Measurements from ENCODE around the gene GCLC.

Gene GCLC

GRCh38 chr6:53524455-53524815, 20.5 kb downstream of the GCLC start:
- Histone ChIP-seq H3K9me3 (no peaks in the 10 kb centered on the region), H3K4me1 (no peaks in the 10 kb centered on the region), H3K36me3 (peaks cover 9% of the 10 kb centered on the region), H3K27me3 (no peaks in the 10 kb centered on the region), H3K4me3 (ENCODE audit: low read depth, low read length) (no peak overlapping the region)
- no peak for TF ChIP-seq CTCF (IDR thresholded peaks at IDR 0.05; ENCODE audit: low read depth, low read length)
- no peak for DNase-seq

- TF ChIP-seq CTCF (IDR thresholded peaks at IDR 0.05; ENCODE audit: low read depth, low read length), result no peak
- DNase-seq, result no peak
Observed at GRCh38 chr6:53523511-53524454, 21.1 kb downstream of the GCLC start.

GRCh38 chr6:53520320-53520928, 24.5 kb downstream of the GCLC start:
- no peak for DNase-seq
- no peaks in the 10 kb centered on the region for H3K27me3 ChIP-seq
- H3K4me1 ChIP-seq, result no peaks in the 10 kb centered on the region
- no peak for TF ChIP-seq CTCF (IDR thresholded peaks at IDR 0.05; ENCODE audit: low read depth, low read length)
- no peak overlapping the region for H3K4me3 ChIP-seq (ENCODE audit: low read depth, low read length)
- peaks cover 17% of the 10 kb centered on the region for H3K36me3 ChIP-seq
- H3K9me3 ChIP-seq, result no peaks in the 10 kb centered on the region

More at GRCh38 chr6:53523511-53524454, 21.1 kb downstream of the GCLC start:
- no peaks in the 10 kb centered on the region for H3K4me1 ChIP-seq
- H3K4me3 ChIP-seq (ENCODE audit: low read depth, low read length), result no peak overlapping the region
- peaks cover 9% of the 10 kb centered on the region for H3K36me3 ChIP-seq
- H3K9me3 ChIP-seq, result no peaks in the 10 kb centered on the region
- H3K27me3 ChIP-seq, result no peaks in the 10 kb centered on the region

GRCh38 chr6:53518862-53519261, 26.0 kb downstream of the GCLC start:
- H3K4me3 ChIP-seq (ENCODE audit: low read depth, low read length), result no peak overlapping the region
- no peak for TF ChIP-seq CTCF (IDR thresholded peaks at IDR 0.05; ENCODE audit: low read depth, low read length)
- H3K4me1 ChIP-seq, result no peaks in the 10 kb centered on the region
- H3K27me3 ChIP-seq, result no peaks in the 10 kb centered on the region
- H3K36me3 ChIP-seq, result peaks cover 25% of the 10 kb centered on the region
- no peak for DNase-seq
- H3K9me3 ChIP-seq, result no peaks in the 10 kb centered on the region

GRCh38 chr6:53517021-53517420, 27.9 kb downstream of the GCLC start:
- Histone ChIP-seq H3K9me3 (no peaks in the 10 kb centered on the region), H3K4me1 (no peaks in the 10 kb centered on the region), H3K36me3 (peaks cover 37% of the 10 kb centered on the region), H3K27me3 (no peaks in the 10 kb centered on the region), H3K4me3 (ENCODE audit: low read depth, low read length) (no peak overlapping the region)
- no peak for TF ChIP-seq CTCF (IDR thresholded peaks at IDR 0.05; ENCODE audit: low read depth, low read length)
- DNase-seq, result no peak

GRCh38 chr6:53514677-53515076, 30.2 kb downstream of the GCLC start:
- Histone ChIP-seq H3K4me3 (ENCODE audit: low read depth, low read length) (no peak overlapping the region), H3K4me1 (no peaks in the 10 kb centered on the region), H3K36me3 (peaks cover 29% of the 10 kb centered on the region), H3K27me3 (no peaks in the 10 kb centered on the region), H3K9me3 (no peaks in the 10 kb centered on the region)
- TF ChIP-seq CTCF (IDR thresholded peaks at IDR 0.05; ENCODE audit: low read depth, low read length), result no peak
- no peak for DNase-seq
